Activated CD4-positive, alpha-beta memory T cell treated with anti-CD3 and anti-CD28 coated beads for 36 hours (primary cell): Measurements from ENCODE around the gene PCBD2. TPM values are rescaled to one million over a fixed set of nuclear protein-coding genes. Genes with fewer than 3 reads are reported as not detected.
"Not testable (repeated sequence)": the region's sequence is repeated elsewhere in the genome, so short reads cannot be mapped to it uniquely, and the experiment has no call there.

ENCODE experiments used
- CTCF ChIA-PET: fragments of 350-600 bp; sonication (Branson Sonifier 250); formaldehyde crosslinking; loops from one replicate; lab custom pipeline; 2021; ENCODE audit warnings: antibody characterized with exemption, inconsistent platforms; lab: Charles Lee
- POLR2A ChIA-PET: fragments of 350-600 bp; sonication (Branson Sonifier 250); formaldehyde crosslinking; loops from one replicate; lab custom pipeline; 2021; ENCODE audit warnings: antibody characterized with exemption; lab: Charles Lee
- DNase-seq: peaks from one replicate; pipeline ENCODE4 v3.0.0-alpha.2; 2020
- H3K27ac Mint-ChIP-seq: one replicate; pipeline ENCODE4 v1.8.0; 2021; ENCODE audit warnings: mixed read lengths
- H3K27me3 Mint-ChIP-seq: one replicate; pipeline ENCODE4 v1.8.0; 2021; ENCODE audit warnings: mixed read lengths
- H3K36me3 Mint-ChIP-seq: one replicate; pipeline ENCODE4 v1.8.0; 2021; ENCODE audit warnings: mixed read lengths
- H3K4me1 Mint-ChIP-seq: one replicate; pipeline ENCODE4 v1.8.0; 2021; ENCODE audit warnings: low read depth, mixed read lengths
- H3K4me3 Mint-ChIP-seq: one replicate; pipeline ENCODE4 v1.8.0; 2021; ENCODE audit warnings: mild to moderate bottlenecking, mixed read lengths
- H3K9me3 Mint-ChIP-seq: one replicate; pipeline ENCODE4 v1.8.0; 2021; ENCODE audit warnings: mixed read lengths
- intact Hi-C: fragments of 100-400 bp; cut with micrococcal nuclease; formaldehyde crosslinking; loops from one replicate; pipeline ENCODE4 v1.15.1; 2023
- total RNA-seq, 2 experiments: library from RNA; stranded (reverse); gene quantifications; one replicate each; pipeline ENCODE4 v1.2.3, GENCODE V29; 2021

The PCBD2 gene
- total RNA-seq, 2 experiments from 2014 or later: 9.8 to 13.2 TPM

DNA sequence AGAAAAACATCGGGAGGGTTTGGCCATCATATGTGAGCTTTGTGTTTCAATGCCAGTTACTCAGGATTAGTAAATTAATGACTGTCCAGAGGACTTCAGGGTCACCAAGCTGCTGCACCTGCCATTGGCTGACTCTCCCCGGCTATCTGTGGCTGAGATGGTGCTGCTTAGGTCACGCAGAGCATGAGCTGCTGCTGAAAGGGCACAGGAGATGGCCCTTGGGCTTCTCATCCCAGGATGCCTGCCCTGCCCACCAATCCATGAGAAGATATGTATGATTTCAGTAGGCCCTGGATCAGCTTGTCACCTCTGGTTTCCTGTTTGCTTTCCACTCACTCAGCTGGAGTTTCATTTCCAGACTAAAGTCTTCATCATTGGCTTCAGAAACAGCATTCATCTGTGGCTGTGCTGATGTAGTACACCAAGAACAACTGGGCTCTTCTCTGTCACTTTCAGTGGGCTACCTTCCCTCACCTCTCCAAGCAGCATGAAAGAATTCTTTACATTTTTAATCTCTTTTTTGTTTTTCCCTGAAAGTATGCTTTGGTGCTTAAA, 60.4 kb downstream of the PCBD2 start:
- Mint-ChIP-seq H3K27ac (peak overlapping the region; percentile 75), H3K4me3 (no peak overlapping the region), H3K4me1 (peaks cover 28% of the 10 kb centered on the region), H3K9me3 (no peaks in the 10 kb centered on the region), H3K27me3 (no peaks in the 10 kb centered on the region), H3K36me3 (peaks cover 12% of the 10 kb centered on the region)
- peak; percentile 41 for DNase-seq
- intact Hi-C loops: no loop called here
- ChIA-PET POLR2A (interaction anchor here (0.8 kb wide), 1 partner anchor 61 kb away, joined by 4 read pairs; the partner anchor contains the start of gene PCBD2), CTCF (interaction anchor here (1.7 kb wide), 1 partner anchor 45 kb away, joined by 6 read pairs; no protein-coding TSS in a partner anchor)

DNA sequence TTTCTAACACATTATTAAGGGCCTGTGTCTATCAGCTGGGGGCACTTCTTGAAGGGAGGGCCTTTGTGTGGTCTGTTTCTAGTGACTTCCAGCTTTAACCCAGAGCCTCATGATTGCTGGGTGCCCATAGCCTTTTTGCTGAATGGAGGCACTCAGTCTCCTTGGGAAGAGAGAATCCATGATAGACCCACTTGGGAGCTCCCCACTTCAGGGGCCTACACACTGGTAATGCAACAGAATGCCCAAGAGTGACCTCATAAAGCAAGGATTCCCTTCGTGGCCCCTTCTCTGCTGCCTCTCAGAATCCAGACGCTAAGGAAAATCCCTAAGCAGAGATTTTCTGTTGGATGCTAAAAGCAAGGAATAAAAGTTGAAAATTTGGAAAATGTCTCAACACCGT, 62.7 kb downstream of the PCBD2 start, which contains the start of gene CATSPER3:
TSS of gene CATSPER3 (plus strand) at position 301 of the 400 bp plus-strand sequence. CDS start at position 386, 85 bp downstream.
- CTCF ChIA-PET: no interaction called here
- Mint-ChIP-seq H3K4me1 (peaks cover 27% of the 10 kb centered on the region), H3K4me3 (no peak within 1 kb of the TSS), H3K27me3 (no peaks in the 10 kb centered on the region), H3K36me3 (peaks cover 10% of the 10 kb centered on the region), H3K27ac (no peak within 1 kb of the TSS), H3K9me3 (no peaks in the 10 kb centered on the region)
- POLR2A ChIA-PET: no interaction called here
- intact Hi-C loops: no loop called here
- DNase-seq: no peak

DNA sequence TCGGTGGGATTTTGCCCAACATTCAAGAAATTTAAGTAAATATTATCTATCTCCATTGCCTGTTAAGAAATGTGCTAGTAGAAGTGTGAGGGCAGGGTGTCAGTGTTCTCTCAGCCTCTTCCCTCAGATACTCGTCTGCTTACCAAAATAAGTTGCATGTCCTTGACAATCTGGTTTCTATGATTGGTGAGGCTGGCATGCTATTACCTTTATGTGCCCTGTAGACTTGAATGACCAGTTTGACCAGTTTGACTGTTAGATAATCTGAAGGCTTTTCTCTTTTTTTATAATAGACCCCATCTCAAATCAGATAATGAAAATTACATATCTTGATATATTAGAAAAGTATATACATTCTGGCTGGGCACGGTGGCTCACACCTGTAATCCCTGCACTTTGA, 63.1 kb downstream of the PCBD2 start:
- no peaks in the 10 kb centered on the region for H3K9me3 Mint-ChIP-seq
- peaks cover 10% of the 10 kb centered on the region for H3K36me3 Mint-ChIP-seq
- DNase-seq: no peak
- peaks cover 26% of the 10 kb centered on the region for H3K4me1 Mint-ChIP-seq
- ChIA-PET POLR2A (no interaction called here), CTCF (no interaction called here)
- intact Hi-C loops: no loop called here
- H3K27ac Mint-ChIP-seq: no peak overlapping the region
- no peaks in the 10 kb centered on the region for H3K27me3 Mint-ChIP-seq
- no peak overlapping the region for H3K4me3 Mint-ChIP-seq

DNA sequence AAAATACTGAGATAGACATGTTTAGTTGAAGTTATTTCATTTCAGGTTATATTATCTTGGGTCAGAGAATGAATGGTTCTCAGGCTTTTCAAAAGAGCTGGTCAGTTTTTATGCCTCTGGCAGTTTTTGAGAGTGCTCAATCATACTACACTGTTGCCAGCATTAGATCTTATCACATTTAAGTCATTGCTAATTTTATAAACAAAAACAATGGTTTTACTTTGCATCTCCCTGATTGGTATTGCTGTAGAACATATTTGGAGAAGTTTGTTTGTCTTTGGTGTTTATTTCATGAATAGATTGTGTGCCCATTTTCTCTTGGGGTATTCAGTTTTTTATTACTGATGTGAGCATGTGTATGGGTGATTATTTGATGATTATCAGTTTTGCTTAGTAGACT, 64.2 kb downstream of the PCBD2 start:
- H3K9me3 Mint-ChIP-seq: no peaks in the 10 kb centered on the region
- H3K27me3 Mint-ChIP-seq: no peaks in the 10 kb centered on the region
- DNase-seq: no peak
- peaks cover 19% of the 10 kb centered on the region for H3K4me1 Mint-ChIP-seq
- no peak overlapping the region for H3K27ac Mint-ChIP-seq
- ChIA-PET CTCF (no interaction called here), POLR2A (no interaction called here)
- H3K36me3 Mint-ChIP-seq: peaks cover 12% of the 10 kb centered on the region
- intact Hi-C loops: no loop called here
- H3K4me3 Mint-ChIP-seq: no peak overlapping the region

DNA sequence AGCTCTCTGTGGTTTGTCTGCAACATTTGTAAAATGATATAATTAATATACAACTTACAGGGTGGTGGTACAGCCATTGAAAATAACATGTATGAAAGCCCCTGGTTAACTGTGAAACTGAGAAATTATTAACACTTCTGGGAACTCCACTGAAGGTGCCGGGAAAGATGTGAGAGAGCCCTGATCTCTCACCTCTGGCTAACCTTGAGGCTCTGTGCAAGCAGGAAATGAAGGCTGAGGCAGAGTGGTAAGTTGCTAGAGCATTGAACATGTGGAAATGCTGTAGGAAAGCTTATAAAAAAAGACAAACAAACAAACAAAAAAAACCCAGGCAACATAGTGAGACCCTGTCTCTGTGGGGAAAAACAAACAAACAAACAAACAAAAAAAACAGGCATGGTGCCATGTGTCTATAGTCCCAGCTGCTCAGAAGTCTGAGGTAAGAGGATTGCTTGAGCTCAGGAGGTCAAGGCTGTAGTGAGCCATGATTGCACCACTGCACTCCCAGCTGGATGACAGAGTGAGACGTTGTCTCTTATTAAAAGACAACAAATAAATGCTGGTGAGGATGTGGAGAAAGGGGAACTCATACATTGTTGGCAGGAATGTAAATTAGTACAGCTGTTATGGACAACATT, 70.3 kb downstream of the PCBD2 start:
- H3K4me1 Mint-ChIP-seq: no peaks in the 10 kb centered on the region
- no peaks in the 10 kb centered on the region for H3K27me3 Mint-ChIP-seq
- no peak for DNase-seq
- peaks cover 20% of the 10 kb centered on the region for H3K36me3 Mint-ChIP-seq
- intact Hi-C loops: no loop called here
- H3K9me3 Mint-ChIP-seq: peaks cover 25% of the 10 kb centered on the region
- no peak overlapping the region for H3K27ac Mint-ChIP-seq
- POLR2A ChIA-PET: no interaction called here
- no peak overlapping the region for H3K4me3 Mint-ChIP-seq
- CTCF ChIA-PET: no interaction called here

DNA sequence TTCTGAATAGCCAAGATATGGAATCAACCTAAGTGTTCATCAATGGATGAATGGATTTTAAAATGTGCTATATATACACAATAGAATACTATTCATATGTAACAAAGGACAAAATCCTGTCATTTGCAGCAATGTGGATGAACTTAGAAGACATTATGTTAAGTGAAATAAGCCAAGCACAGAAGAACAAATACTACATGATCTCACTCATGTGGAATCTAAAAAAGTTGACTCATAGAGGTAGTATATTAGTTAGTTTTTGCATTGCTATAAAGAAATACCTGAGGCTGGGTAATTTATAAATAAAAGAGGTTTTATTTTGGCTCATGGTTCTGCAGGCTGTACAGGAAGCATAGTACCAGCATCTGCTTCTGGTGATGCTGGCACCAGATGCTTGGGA, 70.9 kb downstream of the PCBD2 start:
- Mint-ChIP-seq H3K4me3 (no peak overlapping the region), H3K9me3 (peaks cover 28% of the 10 kb centered on the region), H3K27me3 (no peaks in the 10 kb centered on the region), H3K4me1 (no peaks in the 10 kb centered on the region), H3K27ac (no peak overlapping the region), H3K36me3 (peaks cover 20% of the 10 kb centered on the region)
- ChIA-PET CTCF (no interaction called here), POLR2A (no interaction called here)
- no peak for DNase-seq
- intact Hi-C loops: no loop called here

DNA sequence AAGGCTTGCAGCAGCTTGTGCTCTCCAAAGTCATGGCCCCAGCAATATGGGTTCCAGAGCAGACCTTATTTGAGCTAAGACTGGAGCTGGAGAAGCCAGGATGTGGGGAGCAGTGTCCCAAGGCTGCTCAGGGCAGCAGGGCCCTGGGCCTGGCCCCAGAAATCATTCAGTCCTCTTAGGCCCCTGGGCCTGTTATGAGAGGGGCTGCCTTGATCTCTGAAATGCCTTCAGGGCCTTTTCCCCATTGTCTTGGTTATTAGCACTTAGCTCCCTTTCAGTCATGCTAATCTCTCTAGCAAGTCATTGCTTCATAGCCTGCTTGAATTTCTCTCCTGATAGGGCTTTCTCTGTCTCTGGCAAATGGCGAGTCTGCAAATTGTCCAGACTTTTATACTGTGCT, 71.9 kb downstream of the PCBD2 start:
- Mint-ChIP-seq H3K4me3 (no peak overlapping the region), H3K36me3 (peaks cover 24% of the 10 kb centered on the region), H3K27me3 (no peaks in the 10 kb centered on the region), H3K4me1 (no peaks in the 10 kb centered on the region), H3K9me3 (peaks cover 38% of the 10 kb centered on the region), H3K27ac (no peak overlapping the region)
- intact Hi-C loops: no loop called here
- no peak for DNase-seq
- POLR2A ChIA-PET: no interaction called here
- CTCF ChIA-PET: interaction anchor here (0.6 kb wide), 1 partner anchor 118 kb away, joined by 3 read pairs; no protein-coding TSS in a partner anchor

DNA sequence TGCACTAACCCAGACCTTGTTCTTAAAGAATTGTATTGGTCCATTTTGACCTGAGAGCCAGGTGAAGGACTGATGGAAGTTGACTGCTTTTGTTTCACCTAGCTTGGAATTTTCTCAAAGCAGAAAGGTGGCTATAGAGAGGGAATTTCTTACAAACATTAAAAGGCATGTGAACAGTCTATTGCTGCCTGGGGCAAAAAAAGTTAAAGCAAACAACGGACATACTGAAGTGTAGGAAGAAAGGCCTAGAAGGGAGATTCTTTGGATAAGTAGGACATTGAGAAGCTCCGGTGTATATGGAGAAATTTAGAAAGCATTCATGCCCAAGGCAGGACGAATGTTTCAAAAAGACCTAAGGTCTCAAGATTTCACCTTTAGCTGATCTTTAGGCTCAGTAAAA, 74.5 kb downstream of the PCBD2 start:
- H3K4me3 Mint-ChIP-seq: no peak overlapping the region
- no peak for DNase-seq
- H3K27me3 Mint-ChIP-seq: no peaks in the 10 kb centered on the region
- ChIA-PET CTCF (no interaction called here), POLR2A (interaction anchor here (1.9 kb wide), 1 partner anchor 10 kb away, joined by 4 read pairs; no protein-coding TSS in a partner anchor)
- peaks cover 54% of the 10 kb centered on the region for H3K9me3 Mint-ChIP-seq
- intact Hi-C loops: no loop called here
- H3K36me3 Mint-ChIP-seq: peaks cover 25% of the 10 kb centered on the region
- H3K27ac Mint-ChIP-seq: no peak overlapping the region
- no peaks in the 10 kb centered on the region for H3K4me1 Mint-ChIP-seq

DNA sequence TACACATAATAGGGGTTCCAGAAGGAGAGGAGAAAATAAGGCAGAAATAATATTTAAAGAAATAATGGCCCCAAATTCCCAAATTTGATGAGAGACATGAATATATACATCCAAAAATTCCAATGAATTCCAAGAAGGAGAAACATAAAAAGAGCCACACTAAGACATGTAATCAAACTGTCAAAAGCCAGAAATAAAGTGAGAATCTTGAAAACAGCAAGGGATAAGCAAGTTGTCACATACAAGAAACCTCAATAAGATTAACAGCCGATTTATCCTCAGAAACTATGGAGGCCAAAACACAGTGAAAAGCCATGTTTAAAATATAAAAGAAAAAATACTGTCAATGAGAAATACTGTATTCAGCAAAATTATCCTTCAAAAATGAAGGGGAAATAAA, 77.3 kb downstream of the PCBD2 start:
- no peak overlapping the region for H3K4me3 Mint-ChIP-seq
- intact Hi-C loops: no loop called here
- ChIA-PET CTCF (no interaction called here), POLR2A (no interaction called here)
- H3K4me1 Mint-ChIP-seq: no peaks in the 10 kb centered on the region
- H3K27me3 Mint-ChIP-seq: no peaks in the 10 kb centered on the region
- H3K27ac Mint-ChIP-seq: no peak overlapping the region
- DNase-seq: no peak
- peaks cover 44% of the 10 kb centered on the region for H3K9me3 Mint-ChIP-seq
- peaks cover 14% of the 10 kb centered on the region for H3K36me3 Mint-ChIP-seq

DNA sequence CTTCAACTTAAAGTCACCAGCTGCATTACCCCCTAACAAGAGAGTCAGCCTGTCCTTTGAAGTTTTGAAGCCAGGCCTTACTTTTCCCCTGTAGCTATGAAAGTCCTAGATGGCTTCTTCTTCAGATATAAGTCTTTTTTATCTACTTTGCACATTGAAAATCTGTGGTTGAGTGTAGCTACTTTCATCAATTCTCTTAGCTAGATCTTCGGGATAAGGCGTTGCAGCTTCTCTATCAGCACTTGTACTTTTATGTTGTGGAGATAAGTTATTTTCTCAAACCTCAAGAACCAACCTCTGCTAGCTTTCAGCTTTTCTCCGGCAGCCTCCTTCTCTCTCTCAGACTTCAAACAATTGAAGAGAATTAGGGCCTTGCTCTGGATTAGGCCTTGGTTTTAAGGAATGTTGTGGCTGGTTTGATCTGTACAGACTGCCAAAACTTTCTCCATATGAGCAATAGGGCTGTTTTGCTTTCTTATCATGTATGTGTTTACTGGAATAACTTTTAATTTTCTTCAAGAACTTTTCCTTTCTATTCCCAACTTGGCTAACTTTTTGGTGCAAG, 84.4 kb downstream of the PCBD2 start:
- Mint-ChIP-seq H3K9me3 (no peaks in the 10 kb centered on the region), H3K36me3 (no peaks in the 10 kb centered on the region), H3K27me3 (no peaks in the 10 kb centered on the region), H3K4me1 (no peaks in the 10 kb centered on the region), H3K4me3 (no peak overlapping the region), H3K27ac (no peak overlapping the region)
- POLR2A ChIA-PET: interaction anchor here (1.3 kb wide), 1 partner anchor 10 kb away, joined by 4 read pairs; no protein-coding TSS in a partner anchor
- CTCF ChIA-PET: no interaction called here
- intact Hi-C loops: no loop called here
- DNase-seq: no peak

DNA sequence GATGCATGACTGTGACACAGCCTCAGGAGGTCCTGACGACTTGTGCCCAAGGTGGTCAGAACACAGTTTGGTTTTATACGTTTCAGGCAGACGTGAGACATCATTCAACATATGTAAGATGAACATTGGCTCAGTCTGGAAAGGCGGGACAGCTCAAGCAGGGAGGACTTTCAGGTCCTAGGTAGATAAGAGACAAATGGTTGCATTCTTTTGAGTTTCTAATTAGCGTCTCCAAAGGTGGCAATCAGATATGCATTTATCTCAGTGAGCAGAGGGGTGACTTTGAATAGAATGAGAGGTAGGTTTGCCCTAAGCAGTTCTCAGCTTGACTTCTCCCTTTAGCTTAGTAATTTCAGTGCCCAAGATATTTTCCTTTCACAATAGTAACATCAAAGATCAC, 85.3 kb downstream of the PCBD2 start:
- H3K4me3 Mint-ChIP-seq, H3K4me1 Mint-ChIP-seq, H3K9me3 Mint-ChIP-seq, CTCF ChIA-PET, H3K36me3 Mint-ChIP-seq, POLR2A ChIA-PET, H3K27ac Mint-ChIP-seq, DNase-seq, intact Hi-C loops, H3K27me3 Mint-ChIP-seq: not testable (repeated sequence)

DNA sequence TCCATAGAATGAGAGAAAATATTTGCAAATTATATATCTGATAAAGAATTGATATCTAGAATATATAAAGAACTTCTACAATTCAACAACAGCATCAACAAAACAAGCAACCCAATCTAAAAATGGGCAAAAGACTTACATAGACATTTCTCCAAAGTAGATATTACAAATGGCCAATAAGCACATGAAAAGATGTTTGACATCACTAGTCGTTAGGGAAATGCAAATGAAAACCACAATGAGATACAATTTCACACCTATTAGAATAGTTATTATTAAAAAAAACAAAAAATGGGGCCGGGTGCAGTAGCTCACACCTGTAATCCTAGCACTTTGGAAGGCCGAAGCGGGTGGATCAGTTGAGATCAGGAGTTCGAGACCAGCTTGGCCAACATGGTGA, 87.2 kb downstream of the PCBD2 start:
- Mint-ChIP-seq H3K27ac (no peak overlapping the region), H3K9me3 (no peaks in the 10 kb centered on the region), H3K4me1 (no peaks in the 10 kb centered on the region), H3K27me3 (no peaks in the 10 kb centered on the region), H3K36me3 (no peaks in the 10 kb centered on the region), H3K4me3 (no peak overlapping the region)
- POLR2A ChIA-PET: no interaction called here
- CTCF ChIA-PET: no interaction called here
- intact Hi-C loops: no loop called here
- DNase-seq: no peak
